K562 (cell line): ENCODE results near the gene PGPEP1. TPM values are rescaled to one million over a fixed set of nuclear protein-coding genes. Genes with fewer than 3 reads are reported as not detected.

Source experiments
- ADNP ChIP-seq: fragments of 200-800 bp; sonication (Bioruptor generic); IDR thresholded peaks from 2 replicates; pipeline ENCODE4 v1.6.1; 2016; ENCODE audit warnings: missing genetic modification characterization, missing compliant biosample characterization
- ARID1B ChIP-seq: fragments of 450-650 bp; IDR thresholded peaks from 2 replicates; pipeline ENCODE4 v1.6.1; 2016; ENCODE audit warnings: antibody characterized with exemption, mild to moderate bottlenecking, inconsistent platforms
- ATF7 ChIP-seq: fragments of 450-650 bp; IDR thresholded peaks from 2 replicates; pipeline ENCODE4 v1.7.1; 2014; ENCODE audit warnings: mild to moderate bottlenecking, moderate library complexity
- CBFA2T2 ChIP-seq: fragments of 450-650 bp; conservative IDR thresholded peaks from 2 replicates; pipeline ENCODE4 v1.6.1; 2017; ENCODE audit warnings: mild to moderate bottlenecking
- CHD1 ChIP-seq: fragments of 200-600 bp; sonication (generic); IDR thresholded peaks from one replicate; pipeline ENCODE4 v1.6.1; 2012; ENCODE audit warnings: mild to moderate bottlenecking, moderate library complexity, low read length, inconsistent platforms
- CTBP1 ChIP-seq: fragments of 450-650 bp; IDR thresholded peaks from 2 replicates; pipeline ENCODE4 v1.6.1; 2016; ENCODE audit warnings: borderline replicate concordance
- GABPB1 ChIP-seq: sonication (generic); formaldehyde crosslinking; IDR thresholded peaks from 2 replicates; pipeline ENCODE4 v1.8.0; 2022; ENCODE audit warnings: mild to moderate bottlenecking, missing genetic modification reagents
- HOXB6 ChIP-seq: fragments of 250-450 bp; sonication (Bioruptor Pico); IDR thresholded peaks from 2 replicates; pipeline ENCODE4 v1.5.1; 2022; ENCODE audit warnings: mild to moderate bottlenecking, borderline replicate concordance
- HSF4 ChIP-seq: fragments of 250-450 bp; sonication (Bioruptor Pico); IDR thresholded peaks from 2 replicates; pipeline ENCODE4 v2.1.2; 2022; ENCODE audit warnings: mild to moderate bottlenecking, moderate library complexity, borderline replicate concordance
- ILF3 ChIP-seq: fragments of 450-650 bp; IDR thresholded peaks from 2 replicates; pipeline ENCODE4 v1.6.1; 2018; ENCODE audit warnings: antibody characterized with exemption, mild to moderate bottlenecking, moderate library complexity, borderline replicate concordance
- L3MBTL2 ChIP-seq: fragments of 450-650 bp; IDR thresholded peaks from 2 replicates; pipeline ENCODE4 v1.6.1; 2016; ENCODE audit warnings: mild to moderate bottlenecking, moderate library complexity
- MAZ ChIP-seq, 2 experiments: fragments of 450-650 bp in 1 of 2; sonication (generic) in 1 of 2; formaldehyde crosslinking; IDR thresholded peaks in 1 of 2; conservative IDR thresholded peaks in 1 of 2; 2 replicates each; pipeline versions ENCODE4 v1.4.0 to v1.5.0; 2020; ENCODE audit warnings: mild to moderate bottlenecking in 1 of 2, missing genetic modification reagents in 1 of 2
- NONO ChIP-seq, 2 experiments: fragments of 200-400 bp in 1 of 2; fragments of 450-650 bp in 1 of 2; formaldehyde crosslinking in 1 of 2; IDR thresholded peaks; 2 replicates each; pipeline ENCODE4 v1.6.1; 2017; ENCODE audit warnings: low read depth in 2 of 2, mild to moderate bottlenecking in 2 of 2, moderate library complexity in 2 of 2, low read length in 1 of 2
- NRF1 ChIP-seq, 2 experiments: fragments of 450-650 bp; IDR thresholded peaks in 1 of 2; conservative IDR thresholded peaks in 1 of 2; 2 replicates each; pipeline ENCODE4 v1.6.1; 2014; ENCODE audit warnings: mild to moderate bottlenecking in 2 of 2
- PTRF ChIP-seq: fragments of 450-650 bp; IDR thresholded peaks from 2 replicates; pipeline ENCODE4 v1.6.1; 2016; ENCODE audit warnings: mild to moderate bottlenecking, missing genetic modification characterization, missing compliant biosample characterization
- RBBP5 ChIP-seq: fragments of 200-600 bp; sonication (generic); IDR thresholded peaks from 2 replicates; pipeline ENCODE4 v1.6.1; 2012; ENCODE audit warnings: borderline replicate concordance, mild to moderate bottlenecking, low read length, control low read depth, inconsistent platforms; ENCODE audit not compliant: insufficient read depth, poor library complexity, severe bottlenecking
- TBL1XR1 ChIP-seq, 2 experiments: IDR thresholded peaks; 2 replicates each; pipeline ENCODE4 v1.6.1; 2012; ENCODE audit warnings: improper control_type of control experiment in 2 of 2, low read length in 2 of 2, mild to moderate bottlenecking in 1 of 2
- ZFP30 ChIP-seq: fragments of 250-450 bp; sonication (Bioruptor Pico); IDR thresholded peaks from 2 replicates; pipeline ENCODE4 v1.8.0; 2022; ENCODE audit warnings: moderate library complexity, mild to moderate bottlenecking, inconsistent platforms, borderline replicate concordance
- ZNF165 ChIP-seq: fragments of 250-450 bp; sonication (Bioruptor Pico); IDR thresholded peaks from 2 replicates; pipeline ENCODE4 v1.4.0; 2020; ENCODE audit warnings: borderline replicate concordance
- ZNF41 ChIP-seq: fragments of 250-450 bp; sonication (Bioruptor Pico); conservative IDR thresholded peaks from 2 replicates; pipeline ENCODE4 v1.4.0; 2020; ENCODE audit warnings: mild to moderate bottlenecking
- polyA plus RNA-seq, 8 experiments: library from polyadenylated mRNA; depleted of rRNA in 4 of 8; stranded (reverse) in 5 of 8; unstranded in 3 of 8; fragments of >200 nt; fragmentation: Nextera tagmentation in 2 of 8; fragmentation: Illumina TruSeq in 1 of 8; extraction: Ambion mirVana in 2 of 8; extraction: Trizol in 1 of 8; gene quantifications; 2 replicates each; pipeline versions ENCODE4 v1.2.1 to v1.2.3, GENCODE V29; 2011 to 2014; ENCODE audit warnings: inconsistent platforms in 1 of 8, missing spikeins in 1 of 8
- total RNA-seq, 7 experiments: library from RNA; depleted of rRNA in 6 of 7; stranded (reverse); fragments of >200 nt in 6 of 7; fragmentation: Illumina TruSeq in 2 of 7; extraction: Trizol in 2 of 7; gene quantifications; 2 replicates each; pipeline versions ENCODE4 v1.2.1 to v1.2.3, GENCODE V29; 2011 to 2021; ENCODE audit warnings: low replicate concordance in 1 of 7
- TF ChIP-seq, protein P1 (sequence below): fragments of 450-650 bp; IDR thresholded peaks from 2 replicates; pipeline ENCODE4 v1.6.1; 2018; ENCODE audit not compliant: partially characterized antibody
- TF ChIP-seq, protein P2 (sequence below): fragments of 250-450 bp; sonication (Bioruptor Pico); IDR thresholded peaks from 2 replicates; pipeline ENCODE4 v1.8.0; 2021; ENCODE audit warnings: moderate library complexity, mild to moderate bottlenecking, inconsistent platforms

PGPEP1 gene
- total and polyA plus RNA-seq, 9 of the 15 experiments (the other 6 are each of a cell fraction or from before 2014, with no cell fraction given): 10.0 to 69.6 (median 33.5) TPM

DNA sequence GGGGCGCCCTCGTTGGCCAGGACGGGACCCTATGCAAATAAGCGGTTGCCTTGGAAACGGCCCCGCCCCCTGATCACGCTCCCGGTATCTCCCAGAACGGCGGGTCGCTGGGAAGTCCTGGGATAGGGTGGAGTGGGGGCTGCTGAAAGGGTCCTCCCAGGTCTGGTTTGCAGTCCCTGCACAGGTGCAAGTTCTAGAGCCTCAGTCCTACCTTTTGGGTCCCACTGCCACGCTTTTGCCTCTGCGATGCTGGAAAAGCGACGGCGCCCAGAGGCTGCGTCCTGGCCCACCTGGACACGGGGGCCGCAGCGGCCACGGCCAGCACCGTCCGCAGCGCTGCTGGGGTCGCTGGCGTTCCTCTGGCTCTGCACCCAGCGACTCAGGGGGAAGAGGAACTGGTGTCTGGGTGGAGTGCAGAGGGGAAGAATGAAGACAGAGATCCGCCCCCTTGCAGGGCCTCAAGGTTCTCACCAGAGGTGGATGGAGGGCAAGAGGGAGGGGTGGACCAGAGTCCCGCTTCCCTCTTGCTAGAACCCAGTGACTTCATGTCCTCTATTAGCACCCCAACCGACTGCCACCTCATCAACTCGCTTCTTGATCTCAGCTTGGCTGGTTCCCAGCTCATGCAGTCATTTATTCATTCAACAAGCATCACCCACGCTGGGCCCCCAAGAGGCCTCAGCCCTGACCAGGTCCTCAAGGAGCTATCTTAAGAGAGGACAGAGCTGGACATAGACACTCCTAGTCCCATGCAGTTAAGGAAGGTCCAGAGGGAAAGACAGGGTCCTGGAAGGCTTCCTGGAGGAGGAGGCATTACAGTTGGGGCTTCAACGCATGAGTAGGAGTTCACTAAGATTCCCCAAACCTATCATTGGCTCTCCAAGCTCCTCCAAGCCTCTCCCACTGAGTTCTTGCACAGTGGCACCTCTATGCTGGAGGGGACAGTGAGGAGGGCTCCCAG, 57.1 kb downstream of the PGPEP1 start, which contains the start of gene LRRC25 (continued):
- TF ChIP-seq L3MBTL2: no peak; the same call in 1 of the 2 replicates
- TF ChIP-seq ILF3: no peak
- no peak for TF ChIP-seq TBL1XR1 (IDR thresholded peaks at IDR 0.05; ENCODE audit: low read length in 2 of 2)
- TF ChIP-seq ADNP (tag): no peak
- no peak for TF ChIP-seq ZNF165 (CRISPR knock-in tag)
- TF ChIP-seq PTRF: no peak
- TF ChIP-seq HOXB6: no peak
- 0 out of 2 replicates have a peak, but pooled peaks have one; percentile 33 for TF ChIP-seq GABPB1 (CRISPR knock-in tag)
- no peak for TF ChIP-seq ZNF41 (CRISPR knock-in tag)
- TF ChIP-seq CHD1: peak; percentile 67
- TF ChIP-seq HSF4: no peak
- peak; percentile 77 for TF ChIP-seq RBBP5
- TF ChIP-seq, protein P1, sequence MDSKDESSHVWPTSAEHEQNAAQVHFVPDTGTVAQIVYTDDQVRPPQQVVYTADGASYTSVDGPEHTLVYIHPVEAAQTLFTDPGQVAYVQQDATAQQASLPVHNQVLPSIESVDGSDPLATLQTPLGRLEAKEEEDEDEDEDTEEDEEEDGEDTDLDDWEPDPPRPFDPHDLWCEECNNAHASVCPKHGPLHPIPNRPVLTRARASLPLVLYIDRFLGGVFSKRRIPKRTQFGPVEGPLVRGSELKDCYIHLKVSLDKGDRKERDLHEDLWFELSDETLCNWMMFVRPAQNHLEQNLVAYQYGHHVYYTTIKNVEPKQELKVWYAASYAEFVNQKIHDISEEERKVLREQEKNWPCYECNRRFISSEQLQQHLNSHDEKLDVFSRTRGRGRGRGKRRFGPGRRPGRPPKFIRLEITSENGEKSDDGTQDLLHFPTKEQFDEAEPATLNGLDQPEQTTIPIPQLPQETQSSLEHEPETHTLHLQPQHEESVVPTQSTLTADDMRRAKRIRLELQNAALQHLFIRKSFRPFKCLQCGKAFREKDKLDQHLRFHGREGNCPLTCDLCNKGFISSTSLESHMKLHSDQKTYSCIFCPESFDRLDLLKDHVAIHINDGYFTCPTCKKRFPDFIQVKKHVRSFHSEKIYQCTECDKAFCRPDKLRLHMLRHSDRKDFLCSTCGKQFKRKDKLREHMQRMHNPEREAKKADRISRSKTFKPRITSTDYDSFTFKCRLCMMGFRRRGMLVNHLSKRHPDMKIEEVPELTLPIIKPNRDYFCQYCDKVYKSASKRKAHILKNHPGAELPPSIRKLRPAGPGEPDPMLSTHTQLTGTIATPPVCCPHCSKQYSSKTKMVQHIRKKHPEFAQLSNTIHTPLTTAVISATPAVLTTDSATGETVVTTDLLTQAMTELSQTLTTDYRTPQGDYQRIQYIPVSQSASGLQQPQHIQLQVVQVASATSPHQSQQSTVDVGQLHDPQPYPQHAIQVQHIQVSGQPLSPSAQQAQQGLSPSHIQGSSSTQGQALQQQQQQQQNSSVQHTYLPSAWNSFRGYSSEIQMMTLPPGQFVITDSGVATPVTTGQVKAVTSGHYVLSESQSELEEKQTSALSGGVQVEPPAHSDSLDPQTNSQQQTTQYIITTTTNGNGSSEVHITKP: no peak
- 0 out of 2 replicates have a peak, but pooled peaks have one; percentile 20 for TF ChIP-seq ATF7
- TF ChIP-seq CBFA2T2: no peak
- no peak for TF ChIP-seq ZFP30 (CRISPR knock-in tag)
- TF ChIP-seq NRF1 (conservative IDR thresholded peaks at IDR 0.05 in 1 of 2, IDR thresholded peaks at IDR 0.05 in 1 of 2): peak; percentile 45 to 49; a peak in 2 of 4 replicates
- TF ChIP-seq NONO (IDR thresholded peaks at IDR 0.05; ENCODE audit: low read depth in 2 of 2, low read length in 1 of 2): no peak
- no peak for TF ChIP-seq ARID1B
- 0 out of 4 replicates have a peak, but pooled peaks of 1 of the 2 experiments have one; percentile 20 for TF ChIP-seq MAZ (CRISPR knock-in tag; conservative IDR thresholded peaks at IDR 0.05 in 1 of 2, IDR thresholded peaks at IDR 0.05 in 1 of 2)
- TF ChIP-seq CTBP1: no peak; the same call in 1 of the 2 replicates
- TF ChIP-seq, protein P2, sequence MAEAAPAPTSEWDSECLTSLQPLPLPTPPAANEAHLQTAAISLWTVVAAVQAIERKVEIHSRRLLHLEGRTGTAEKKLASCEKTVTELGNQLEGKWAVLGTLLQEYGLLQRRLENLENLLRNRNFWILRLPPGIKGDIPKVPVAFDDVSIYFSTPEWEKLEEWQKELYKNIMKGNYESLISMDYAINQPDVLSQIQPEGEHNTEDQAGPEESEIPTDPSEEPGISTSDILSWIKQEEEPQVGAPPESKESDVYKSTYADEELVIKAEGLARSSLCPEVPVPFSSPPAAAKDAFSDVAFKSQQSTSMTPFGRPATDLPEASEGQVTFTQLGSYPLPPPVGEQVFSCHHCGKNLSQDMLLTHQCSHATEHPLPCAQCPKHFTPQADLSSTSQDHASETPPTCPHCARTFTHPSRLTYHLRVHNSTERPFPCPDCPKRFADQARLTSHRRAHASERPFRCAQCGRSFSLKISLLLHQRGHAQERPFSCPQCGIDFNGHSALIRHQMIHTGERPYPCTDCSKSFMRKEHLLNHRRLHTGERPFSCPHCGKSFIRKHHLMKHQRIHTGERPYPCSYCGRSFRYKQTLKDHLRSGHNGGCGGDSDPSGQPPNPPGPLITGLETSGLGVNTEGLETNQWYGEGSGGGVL (CRISPR knock-in tag): no peak
